H9 (cell line): Measurements from ENCODE around the gene FLT3LG. TPM values are rescaled to one million over a fixed set of nuclear protein-coding genes. Genes with fewer than 3 reads are reported as not detected.
"Not testable (repeated sequence)": the region's sequence is repeated elsewhere in the genome, so short reads cannot be mapped to it uniquely, and the experiment has no call there.

Experiments
- DNase-seq: peaks from one replicate; pipeline ENCODE4 v3.0.0-alpha.2; 2017
- H2AFZ ChIP-seq: one replicate; pipeline ENCODE4 v1.6.1; 2013; ENCODE audit warnings: mild to moderate bottlenecking, low read length, control low read depth, moderate library complexity
- H2AK5ac ChIP-seq: 2 replicates; pipeline ENCODE4 v1.6.1; 2013; ENCODE audit warnings: low read length, control low read depth, mixed read lengths; ENCODE audit not compliant: insufficient read length
- H2BK120ac ChIP-seq: one replicate; pipeline ENCODE4 v1.6.1; 2013; ENCODE audit warnings: low read depth, mild to moderate bottlenecking, low read length, control low read depth, inconsistent platforms; ENCODE audit not compliant: poor library complexity, severe bottlenecking
- H2BK12ac ChIP-seq: 2 replicates; pipeline ENCODE4 v1.6.1; 2013; ENCODE audit warnings: low read length, control low read depth, mixed read lengths, low read depth; ENCODE audit not compliant: insufficient read length
- H2BK15ac ChIP-seq: 2 replicates; pipeline ENCODE4 v1.6.1; 2013; ENCODE audit warnings: low read depth, low read length, control low read depth
- H2BK20ac ChIP-seq: one replicate; pipeline ENCODE4 v1.6.1; 2013; ENCODE audit warnings: low read depth, mild to moderate bottlenecking, low read length, control low read depth, inconsistent platforms; ENCODE audit not compliant: poor library complexity, severe bottlenecking
- H2BK5ac ChIP-seq: 2 replicates; pipeline ENCODE4 v1.6.1; 2013; ENCODE audit warnings: low read length, control low read depth, mixed read lengths; ENCODE audit not compliant: insufficient read length
- H3K14ac ChIP-seq: 2 replicates; pipeline ENCODE4 v1.6.1; 2013; ENCODE audit warnings: low read length, control low read depth; ENCODE audit not compliant: insufficient read depth
- H3K18ac ChIP-seq: 2 replicates; pipeline ENCODE4 v1.6.1; 2013; ENCODE audit warnings: low read depth, mild to moderate bottlenecking, mixed read lengths, low read length, control low read depth; ENCODE audit not compliant: insufficient read length
- H3K23ac ChIP-seq: 2 replicates; pipeline ENCODE4 v1.6.1; 2013; ENCODE audit warnings: low read length, control low read depth, mixed read lengths, low read depth; ENCODE audit not compliant: insufficient read length
- H3K23me2 ChIP-seq: 2 replicates; pipeline ENCODE4 v1.6.1; 2013; ENCODE audit warnings: low read depth, mild to moderate bottlenecking, mixed read lengths, low read length, control low read depth; ENCODE audit not compliant: insufficient read length, poor library complexity, severe bottlenecking
- H3K27ac ChIP-seq: 2 replicates; pipeline ENCODE4 v1.5.1; 2013; ENCODE audit warnings: low read length, control low read depth, mixed read lengths, low read depth; ENCODE audit not compliant: insufficient read length
- H3K27me3 ChIP-seq: 2 replicates; pipeline ENCODE4 v1.6.1; 2013; ENCODE audit warnings: low read length, control low read depth, inconsistent platforms; ENCODE audit not compliant: insufficient read depth
- H3K4ac ChIP-seq: 2 replicates; pipeline ENCODE4 v1.6.1; 2013; ENCODE audit warnings: low read depth, mild to moderate bottlenecking, control low read depth, inconsistent platforms, low read length, moderate library complexity
- H3K4me1 ChIP-seq: 2 replicates; pipeline ENCODE4 v1.6.1; 2013; ENCODE audit warnings: low read length, control low read depth, inconsistent platforms; ENCODE audit not compliant: insufficient read depth
- H3K4me2 ChIP-seq: 2 replicates; pipeline ENCODE4 v1.6.1; 2013; ENCODE audit warnings: low read length, control low read depth, mixed read lengths; ENCODE audit not compliant: insufficient read length, insufficient read depth
- H3K56ac ChIP-seq: 2 replicates; pipeline ENCODE4 v1.6.1; 2013; ENCODE audit warnings: low read depth, mild to moderate bottlenecking, mixed read lengths, low read length, control low read depth; ENCODE audit not compliant: insufficient read length
- H3K79me1 ChIP-seq: 2 replicates; pipeline ENCODE4 v1.6.1; 2013; ENCODE audit warnings: low read depth, mild to moderate bottlenecking, moderate library complexity, low read length, control low read depth, inconsistent platforms; ENCODE audit not compliant: insufficient read depth, poor library complexity, severe bottlenecking
- H3K79me2 ChIP-seq: 2 replicates; pipeline ENCODE4 v1.6.1; 2013; ENCODE audit warnings: low read length, control low read depth, inconsistent platforms; ENCODE audit not compliant: insufficient read depth
- H3K9ac ChIP-seq: 2 replicates; pipeline ENCODE4 v1.6.1; 2013; ENCODE audit warnings: low read length, control low read depth, mixed read lengths; ENCODE audit not compliant: insufficient read length; ENCODE audit errors: extremely low read depth
- H3K9me3 ChIP-seq: one replicate; pipeline ENCODE4 v1.6.1; 2013; ENCODE audit warnings: low read depth, low read length, inconsistent platforms; ENCODE audit not compliant: control insufficient read depth
- H3T11ph ChIP-seq: one replicate; pipeline ENCODE4 v1.6.1; 2013; ENCODE audit warnings: mild to moderate bottlenecking, low read length, control low read depth, inconsistent platforms
- H4K20me1 ChIP-seq: one replicate; pipeline ENCODE4 v1.6.1; 2013; ENCODE audit not compliant: control insufficient read depth, insufficient read length, insufficient read depth
- H4K5ac ChIP-seq: 2 replicates; pipeline ENCODE4 v1.6.1; 2013; ENCODE audit warnings: low read depth, mild to moderate bottlenecking, mixed read lengths, low read length, control low read depth; ENCODE audit not compliant: insufficient read length
- H4K8ac ChIP-seq: replicated peaks from 2 replicates; pipeline ENCODE4 v1.6.1; 2013; ENCODE audit warnings: low read length, control low read depth, mixed read lengths, low read depth; ENCODE audit not compliant: insufficient read length
- H4K91ac ChIP-seq: 2 replicates; pipeline ENCODE4 v1.6.1; 2013; ENCODE audit warnings: low read depth, mild to moderate bottlenecking, moderate library complexity, mixed read lengths, low read length, control low read depth; ENCODE audit not compliant: insufficient read length
- H3K27ac Mint-ChIP-seq, 3 experiments: 2 replicates in 2 of 3; 3 replicates in 1 of 3; pipeline ENCODE4 v1.8.0; 2020 to 2021; ENCODE audit warnings: mixed read lengths in 3 of 3, mild to moderate bottlenecking in 1 of 3, moderate library complexity in 1 of 3
- H3K27me3 Mint-ChIP-seq: 2 replicates; pipeline ENCODE4 v1.8.0; 2021; ENCODE audit warnings: low read depth, mild to moderate bottlenecking, moderate library complexity, mixed read lengths
- H3K36me3 Mint-ChIP-seq, 3 experiments: 2 replicates in 2 of 3; 3 replicates in 1 of 3; pipeline ENCODE4 v1.8.0; 2020 to 2021; ENCODE audit warnings: low read depth in 3 of 3, mixed read lengths in 3 of 3; ENCODE audit not compliant: insufficient read depth in 1 of 3
- H3K4me1 Mint-ChIP-seq, 2 experiments: 2 replicates each; pipeline ENCODE4 v1.8.0; 2020; ENCODE audit warnings: mixed read lengths in 2 of 2
- H3K4me3 Mint-ChIP-seq, 2 experiments: 2 replicates in 1 of 2; 3 replicates in 1 of 2; pipeline ENCODE4 v1.8.0; 2020 to 2021; ENCODE audit warnings: mild to moderate bottlenecking in 2 of 2, mixed read lengths in 2 of 2, moderate library complexity in 1 of 2
- H3K9me3 Mint-ChIP-seq, 2 experiments: 2 replicates in 1 of 2; 3 replicates in 1 of 2; pipeline ENCODE4 v1.8.0; 2020; ENCODE audit warnings: mild to moderate bottlenecking in 2 of 2, mixed read lengths in 2 of 2, moderate library complexity in 1 of 2
- CTCF ChIP-seq: fragments of 200-600 bp; sonication (generic); conservative IDR thresholded peaks from 3 replicates; pipeline ENCODE4 v1.8.0; 2021; ENCODE audit warnings: antibody characterized with exemption, mild to moderate bottlenecking
- WGBS: extraction: QIAGEN DNeasy Blood & Tissue Kit; methylation state at CpG from one replicate; pipeline ENCODE4 v1.1.7; 2013; ENCODE audit warnings: missing lambda C conversion rate, low lambda C conversion rate, mixed read lengths; ENCODE audit not compliant: insufficient read length; ENCODE audit errors: extremely low coverage; 5-methylcytosine and 5-hydroxymethylcytosine counted together
- total RNA-seq: library from RNA; stranded (reverse); gene quantifications from 2 replicates; pipeline ENCODE4 v1.2.1, GENCODE V29; 2021

Gene FLT3LG
- total RNA-seq, 1 experiment from 2014 or later: 2.1 TPM

GRCh38 chr19:49459388-49459787, 14.6 kb upstream of the FLT3LG start:
- Mint-ChIP-seq H3K9me3 (no peaks in the 10 kb centered on the region), H3K4me3 (no peak overlapping the region), H3K36me3 (peaks cover 17 to 39% (median 39%) of the 10 kb centered on the region in 3 experiments; a peak in 6 of 7 replicates), H3K4me1 (peaks cover 0 to under 1% of the 10 kb centered on the region in 2 experiments; a peak in 2 of 4 replicates), H3K27me3 (no peaks in the 10 kb centered on the region), H3K27ac (no peak overlapping the region; a peak in 1 of 7 replicates)
- Histone ChIP-seq H3K9me3 (no peaks in the 10 kb centered on the region), H4K8ac (no peak overlapping the region), H2BK12ac (no peak overlapping the region), H4K91ac (no peak overlapping the region), H3K4me1 (no peaks in the 10 kb centered on the region), H2BK5ac (no peak overlapping the region), H3K23ac (no peak overlapping the region), H3K4me2 (no peak overlapping the region), H2AK5ac (no peak overlapping the region), H4K5ac (no peak overlapping the region), H4K20me1 (no peaks in the 10 kb centered on the region), H3K79me2 (no peaks in the 10 kb centered on the region), H3K27ac (no peak overlapping the region), H3K27me3 (no peaks in the 10 kb centered on the region), H2BK120ac (no peak overlapping the region), H3K23me2 (no peaks in the 10 kb centered on the region), H3K9ac (no peak overlapping the region), H2BK20ac (no peak overlapping the region), H2AFZ (no peak overlapping the region), H3T11ph (no peak overlapping the region), H3K14ac (no peak overlapping the region), H3K18ac (no peak overlapping the region), H2BK15ac (no peak overlapping the region), H3K4ac (no peak overlapping the region), H3K79me1 (no peaks in the 10 kb centered on the region), H3K56ac (no peak overlapping the region)
- no peak for DNase-seq
- no peak for TF ChIP-seq CTCF
- WGBS: no CpG with 5 or more reads among the region's 12 CpGs

GRCh38 chr19:49461130-49461529, 12.9 kb upstream of the FLT3LG start:
- not testable (repeated sequence) for H3K9me3 Mint-ChIP-seq, H3K79me1 ChIP-seq, H3K27me3 Mint-ChIP-seq, H3K27ac Mint-ChIP-seq, H4K20me1 ChIP-seq, H3K4me2 ChIP-seq, H3K56ac ChIP-seq, H2BK15ac ChIP-seq, H3K9ac ChIP-seq, H2BK12ac ChIP-seq, H3K23me2 ChIP-seq, H2AFZ ChIP-seq, H2BK120ac ChIP-seq, H4K8ac ChIP-seq, H3K4me1 Mint-ChIP-seq, H3K4me1 ChIP-seq, H3K18ac ChIP-seq, H4K91ac ChIP-seq, H3K27ac ChIP-seq, H2BK5ac ChIP-seq, H3K14ac ChIP-seq, H3K79me2 ChIP-seq, H3K27me3 ChIP-seq, H3T11ph ChIP-seq, H2BK20ac ChIP-seq, DNase-seq, H3K4ac ChIP-seq, H4K5ac ChIP-seq, H3K4me3 Mint-ChIP-seq, H3K23ac ChIP-seq, H3K9me3 ChIP-seq, H2AK5ac ChIP-seq
- WGBS: no CpG with 5 or more reads among the region's 1 CpG
- peaks cover 21 to 39% (median 38%) of the 10 kb centered on the region in 3 experiments; a peak in 6 of 7 replicates for H3K36me3 Mint-ChIP-seq
